H1 (cell line): ENCODE data around the gene ITPKB.
"Not testable (repeated sequence)": the region's sequence is repeated elsewhere in the genome, so short reads cannot be mapped to it uniquely, and the experiment has no call there.

ENCODE experiments used
- CTCF ChIP-seq, 3 experiments: IDR thresholded peaks; 1 replicate in 2 of 3; 2 replicates in 1 of 3; pipeline versions ENCODE4 v1.5.1 to v1.6.1; 2011; ENCODE audit warnings: low read length in 3 of 3, mild to moderate bottlenecking in 3 of 3, inconsistent platforms in 2 of 3, low read depth in 1 of 3, moderate library complexity in 1 of 3; ENCODE audit not compliant: insufficient read depth in 1 of 3; ENCODE audit errors: control extremely low read depth in 1 of 3
- KDM1A ChIP-seq: fragments of 200-600, 300-600 bp; sonication (generic); IDR thresholded peaks from 2 replicates; pipeline ENCODE4 v1.7.1; 2016; ENCODE audit warnings: mild to moderate bottlenecking, low read length, borderline replicate concordance
- RAD21 ChIP-seq, 2 experiments: IDR thresholded peaks in 1 of 2; conservative IDR thresholded peaks in 1 of 2; 2 replicates each; pipeline ENCODE4 v1.6.1; 2011; ENCODE audit warnings: low read depth in 2 of 2, low read length in 2 of 2, improper control_type of control experiment in 1 of 2, inconsistent platforms in 1 of 2, mild to moderate bottlenecking in 1 of 2, moderate library complexity in 1 of 2
- RFX5 ChIP-seq: IDR thresholded peaks from 2 replicates; pipeline ENCODE4 v1.6.1; 2011; ENCODE audit warnings: low read depth, low read length, improper control_type of control experiment, borderline replicate concordance
- SP1 ChIP-seq: IDR thresholded peaks from 2 replicates; pipeline ENCODE4 v1.6.1; 2011; ENCODE audit warnings: low read depth, low read length
- TCF12 ChIP-seq: IDR thresholded peaks from 2 replicates; pipeline ENCODE4 v1.6.1; 2011; ENCODE audit warnings: low read depth, mild to moderate bottlenecking, low read length
- YY1 ChIP-seq: IDR thresholded peaks from 2 replicates; pipeline ENCODE4 v1.6.1; 2011; ENCODE audit warnings: low read depth, mild to moderate bottlenecking, low read length
- ZNF274 ChIP-seq: IDR thresholded peaks from 2 replicates; pipeline ENCODE4 v1.7.0; 2012; ENCODE audit warnings: low read length, borderline replicate concordance; ENCODE audit errors: extremely low read depth

GRCh38 chr1:226747519-226748263, 8.6 kb upstream of the ITPKB start:
- not testable (repeated sequence) for TF ChIP-seq CTCF (IDR thresholded peaks at IDR 0.05; ENCODE audit: control extremely low read depth in 1 of 3, insufficient read depth in 1 of 3, low read depth in 1 of 3, low read length in 3 of 3); KDM1A; RAD21 (IDR thresholded peaks at IDR 0.05 in 1 of 2, conservative IDR thresholded peaks at IDR 0.05 in 1 of 2; ENCODE audit: low read depth in 2 of 2, low read length in 2 of 2); TCF12; SP1; ZNF274; RFX5; YY1
